Adrenal gland (tissue), 5 donors: ENCODE measurements around the gene MYMX.

Source experiments
- POLR2A ChIP-seq, 2 donors: fragments of 450-650 bp; IDR thresholded peaks; one replicate each; pipeline ENCODE4 v1.6.1; 2017; ENCODE audit warnings: antibody characterized with exemption in 2 of 2, mild to moderate bottlenecking in 2 of 2, moderate library complexity in 1 of 2
- TF ChIP-seq, protein P1 (sequence below), 6 experiments: fragments of 450-650 bp in 4 of 6; fragments of 200-600 bp in 2 of 6; sonication (generic) in 1 of 6; IDR thresholded peaks; 1 replicate in 5 of 6; 2 replicates in 1 of 6; pipeline versions ENCODE4 v1.5.1 to v1.8.0; 2016 to 2021; ENCODE audit warnings: antibody characterized with exemption in 6 of 6, mild to moderate bottlenecking in 2 of 6, moderate library complexity in 1 of 6
- donor health status: DM: no; HTN: no; CAD: no.

DNA sequence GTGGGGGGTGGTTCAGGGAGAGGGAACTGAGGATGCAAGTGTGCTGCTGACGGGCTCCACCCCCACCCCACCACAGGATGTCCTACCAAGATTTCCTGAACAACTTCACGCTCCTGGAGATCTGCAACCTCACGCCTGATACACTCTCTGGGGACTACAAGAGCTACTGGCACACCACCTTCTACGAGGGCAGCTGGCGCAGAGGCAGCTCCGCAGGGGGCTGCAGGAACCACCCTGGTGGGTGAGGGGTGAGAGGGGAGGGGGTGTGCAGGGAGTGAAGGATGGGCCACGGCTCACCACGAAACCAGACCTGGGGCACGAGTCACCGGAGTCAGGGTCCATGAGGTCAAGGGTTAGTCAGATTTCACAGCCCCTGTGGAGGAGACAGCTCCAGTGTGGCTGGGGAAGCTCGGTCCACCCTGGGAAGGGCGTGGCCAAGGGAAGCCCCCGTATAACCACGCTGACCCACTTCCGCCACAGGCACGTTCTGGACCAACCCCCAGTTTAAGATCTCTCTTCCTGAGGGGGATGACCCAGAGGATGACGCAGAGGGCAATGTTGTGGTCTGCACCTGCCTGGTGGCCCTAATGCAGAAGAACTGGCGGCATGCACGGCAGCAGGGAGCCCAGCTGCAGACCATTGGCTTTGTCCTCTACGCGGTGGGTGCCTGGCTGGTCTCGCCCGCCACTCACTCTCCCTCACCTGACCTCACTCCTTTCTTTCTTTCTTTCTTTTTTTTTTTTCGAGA lies 39.8 kb upstream of the MYMX start:
- no peak for TF ChIP-seq POLR2A (IDR thresholded peaks at IDR 0.05)
- TF ChIP-seq, protein P1, sequence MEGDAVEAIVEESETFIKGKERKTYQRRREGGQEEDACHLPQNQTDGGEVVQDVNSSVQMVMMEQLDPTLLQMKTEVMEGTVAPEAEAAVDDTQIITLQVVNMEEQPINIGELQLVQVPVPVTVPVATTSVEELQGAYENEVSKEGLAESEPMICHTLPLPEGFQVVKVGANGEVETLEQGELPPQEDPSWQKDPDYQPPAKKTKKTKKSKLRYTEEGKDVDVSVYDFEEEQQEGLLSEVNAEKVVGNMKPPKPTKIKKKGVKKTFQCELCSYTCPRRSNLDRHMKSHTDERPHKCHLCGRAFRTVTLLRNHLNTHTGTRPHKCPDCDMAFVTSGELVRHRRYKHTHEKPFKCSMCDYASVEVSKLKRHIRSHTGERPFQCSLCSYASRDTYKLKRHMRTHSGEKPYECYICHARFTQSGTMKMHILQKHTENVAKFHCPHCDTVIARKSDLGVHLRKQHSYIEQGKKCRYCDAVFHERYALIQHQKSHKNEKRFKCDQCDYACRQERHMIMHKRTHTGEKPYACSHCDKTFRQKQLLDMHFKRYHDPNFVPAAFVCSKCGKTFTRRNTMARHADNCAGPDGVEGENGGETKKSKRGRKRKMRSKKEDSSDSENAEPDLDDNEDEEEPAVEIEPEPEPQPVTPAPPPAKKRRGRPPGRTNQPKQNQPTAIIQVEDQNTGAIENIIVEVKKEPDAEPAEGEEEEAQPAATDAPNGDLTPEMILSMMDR (IDR thresholded peaks at IDR 0.05): no peak
